ENCODE data around the gene NTHL1. TPM values are rescaled to one million over a fixed set of nuclear protein-coding genes. Genes with fewer than 3 reads are reported as not detected.
A peak's percentile ranks its signal among the peaks of the same experiment; 100 is the strongest.

Gene NTHL1
- total and polyA plus RNA-seq, 2 of the 13 experiments (the other 11 are each of a cell fraction or from before 2014, with no cell fraction given), result 47.5 to 64.9 TPM

DNA sequence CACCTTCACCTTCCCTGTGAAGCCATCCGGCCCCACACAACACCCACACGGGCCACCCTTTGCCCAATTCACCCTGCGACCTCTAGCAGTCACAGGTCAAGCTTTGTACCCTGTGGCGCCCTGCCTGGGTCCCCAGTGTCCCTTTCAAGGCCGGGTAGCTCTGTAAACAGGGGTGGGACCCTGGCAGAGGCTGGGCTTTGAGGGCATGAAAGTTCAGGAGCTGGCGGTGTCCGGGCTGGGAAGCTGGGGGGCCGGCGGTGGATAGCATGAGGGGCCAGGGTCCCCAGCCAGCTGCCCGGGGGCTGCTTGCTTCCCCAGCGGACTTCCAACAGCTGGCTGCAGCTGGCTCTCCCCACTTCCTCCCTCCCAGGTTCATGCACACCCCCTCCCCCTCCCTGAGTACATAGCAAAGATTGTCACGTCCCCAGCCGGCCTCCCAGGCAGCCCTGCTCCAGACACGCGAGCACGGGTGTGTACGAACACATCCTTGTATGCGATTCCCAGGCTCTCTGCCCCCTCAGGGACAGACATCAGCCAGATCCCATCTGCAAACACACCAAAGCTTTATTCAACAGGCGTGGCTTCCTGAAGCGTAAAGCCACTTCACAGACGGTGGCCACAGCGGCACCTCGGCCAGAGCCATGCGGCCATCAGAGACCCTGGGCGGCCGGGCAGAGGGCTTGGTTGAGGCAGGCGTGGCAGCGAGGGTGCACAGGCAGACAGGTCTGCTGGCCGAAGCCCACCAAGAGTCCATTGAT, 8.2 kb downstream of the NTHL1 start (continued):
- TF ChIP-seq RNF2 (conservative IDR thresholded peaks at IDR 0.05; ENCODE audit: low read depth) (0 out of 2 replicates have a peak, but pooled peaks have one; percentile 35), ZSCAN12 (CRISPR knock-in tag; IDR thresholded peaks at IDR 0.05) (no peak), CEBPB (IDR thresholded peaks at IDR 0.05; ENCODE audit: borderline replicate concordance, low read depth, low read length) (no peak), ZNF451 (CRISPR knock-in tag; IDR thresholded peaks at IDR 0.05) (no peak), ISL2 (CRISPR knock-in tag; IDR thresholded peaks at IDR 0.05) (no peak; the same call in 1 of the 2 replicates), PAXIP1 (CRISPR knock-in tag; conservative IDR thresholded peaks at IDR 0.05) (peak; percentile 94), CHCHD3 (CRISPR knock-in tag; IDR thresholded peaks at IDR 0.05) (no peak), SRSF1 (optimal IDR thresholded peaks at IDR 0.05; ENCODE audit: low read depth, low read length) (peak; percentile 70), HHEX (CRISPR knock-in tag; IDR thresholded peaks at IDR 0.05) (no peak; the same call in 1 of the 2 replicates), ZNF788 (CRISPR knock-in tag; IDR thresholded peaks at IDR 0.05; ENCODE audit: borderline replicate concordance) (peak; percentile 81; the same call in 1 of the 2 replicates), LRRFIP1 (CRISPR knock-in tag; conservative IDR thresholded peaks at IDR 0.05) (no peak), SIX4 (CRISPR knock-in tag; IDR thresholded peaks at IDR 0.05) (peak; percentile 1; the same call in 1 of the 2 replicates), HOXA9 (CRISPR knock-in tag; IDR thresholded peaks at IDR 0.05; ENCODE audit: borderline replicate concordance) (no peak)
- TF ChIP-seq, protein P1, sequence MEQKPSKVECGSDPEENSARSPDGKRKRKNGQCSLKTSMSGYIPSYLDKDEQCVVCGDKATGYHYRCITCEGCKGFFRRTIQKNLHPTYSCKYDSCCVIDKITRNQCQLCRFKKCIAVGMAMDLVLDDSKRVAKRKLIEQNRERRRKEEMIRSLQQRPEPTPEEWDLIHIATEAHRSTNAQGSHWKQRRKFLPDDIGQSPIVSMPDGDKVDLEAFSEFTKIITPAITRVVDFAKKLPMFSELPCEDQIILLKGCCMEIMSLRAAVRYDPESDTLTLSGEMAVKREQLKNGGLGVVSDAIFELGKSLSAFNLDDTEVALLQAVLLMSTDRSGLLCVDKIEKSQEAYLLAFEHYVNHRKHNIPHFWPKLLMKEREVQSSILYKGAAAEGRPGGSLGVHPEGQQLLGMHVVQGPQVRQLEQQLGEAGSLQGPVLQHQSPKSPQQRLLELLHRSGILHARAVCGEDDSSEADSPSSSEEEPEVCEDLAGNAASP (CRISPR knock-in tag; IDR thresholded peaks at IDR 0.05; ENCODE audit: borderline replicate concordance), result peak; percentile 65; the same call in 1 of the 2 replicates
- TF ChIP-seq, protein P2, sequence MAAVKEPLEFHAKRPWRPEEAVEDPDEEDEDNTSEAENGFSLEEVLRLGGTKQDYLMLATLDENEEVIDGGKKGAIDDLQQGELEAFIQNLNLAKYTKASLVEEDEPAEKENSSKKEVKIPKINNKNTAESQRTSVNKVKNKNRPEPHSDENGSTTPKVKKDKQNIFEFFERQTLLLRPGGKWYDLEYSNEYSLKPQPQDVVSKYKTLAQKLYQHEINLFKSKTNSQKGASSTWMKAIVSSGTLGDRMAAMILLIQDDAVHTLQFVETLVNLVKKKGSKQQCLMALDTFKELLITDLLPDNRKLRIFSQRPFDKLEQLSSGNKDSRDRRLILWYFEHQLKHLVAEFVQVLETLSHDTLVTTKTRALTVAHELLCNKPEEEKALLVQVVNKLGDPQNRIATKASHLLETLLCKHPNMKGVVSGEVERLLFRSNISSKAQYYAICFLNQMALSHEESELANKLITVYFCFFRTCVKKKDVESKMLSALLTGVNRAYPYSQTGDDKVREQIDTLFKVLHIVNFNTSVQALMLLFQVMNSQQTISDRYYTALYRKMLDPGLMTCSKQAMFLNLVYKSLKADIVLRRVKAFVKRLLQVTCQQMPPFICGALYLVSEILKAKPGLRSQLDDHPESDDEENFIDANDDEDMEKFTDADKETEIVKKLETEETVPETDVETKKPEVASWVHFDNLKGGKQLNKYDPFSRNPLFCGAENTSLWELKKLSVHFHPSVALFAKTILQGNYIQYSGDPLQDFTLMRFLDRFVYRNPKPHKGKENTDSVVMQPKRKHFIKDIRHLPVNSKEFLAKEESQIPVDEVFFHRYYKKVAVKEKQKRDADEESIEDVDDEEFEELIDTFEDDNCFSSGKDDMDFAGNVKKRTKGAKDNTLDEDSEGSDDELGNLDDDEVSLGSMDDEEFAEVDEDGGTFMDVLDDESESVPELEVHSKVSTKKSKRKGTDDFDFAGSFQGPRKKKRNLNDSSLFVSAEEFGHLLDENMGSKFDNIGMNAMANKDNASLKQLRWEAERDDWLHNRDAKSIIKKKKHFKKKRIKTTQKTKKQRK (IDR thresholded peaks at IDR 0.05; ENCODE audit: low read length), result no peak
- TF ChIP-seq, protein P3, sequence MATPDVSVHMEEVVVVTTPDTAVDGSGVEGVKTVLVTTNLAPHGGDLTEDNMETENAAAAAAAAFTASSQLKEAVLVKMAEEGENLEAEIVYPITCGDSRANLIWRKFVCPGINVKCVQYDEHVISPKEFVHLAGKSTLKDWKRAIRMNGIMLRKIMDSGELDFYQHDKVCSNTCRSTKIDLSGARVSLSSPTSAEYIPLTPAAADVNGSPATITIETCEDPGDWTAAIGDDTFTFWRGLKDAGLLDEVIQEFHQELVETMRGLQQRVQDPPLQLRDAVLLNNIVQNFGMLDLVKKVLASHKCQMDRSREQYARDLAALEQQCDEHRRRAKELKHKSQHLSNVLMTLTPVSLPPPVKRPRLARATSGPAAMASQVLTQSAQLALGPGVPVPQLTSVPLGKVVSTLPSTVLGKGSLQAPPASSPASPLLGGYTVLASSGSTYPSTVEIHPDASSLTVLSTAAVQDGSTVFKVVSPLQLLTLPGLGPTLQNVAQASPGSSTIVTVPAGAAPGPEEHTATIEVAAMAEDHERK (CRISPR knock-in tag; IDR thresholded peaks at IDR 0.05; ENCODE audit: low read depth), result no peak
